A549 (cell line): ENCODE measurements around the gene PCSK6. TPM values are rescaled to one million over a fixed set of nuclear protein-coding genes. Genes with fewer than 3 reads are reported as not detected.
A peak's percentile ranks its signal among the peaks of the same experiment; 100 is the strongest.

Experiments
- ATAC-seq, 2 experiments: fragments of 200-7000 bp in 1 of 2; fragments of >200 bp in 1 of 2; cut with Nextera tagmentation in 1 of 2; cut with Tn5 transposase in 1 of 2; 3 replicates each; pipeline versions ENCODE4 v1.8.0 to v1.9.1; 2018 to 2020; ENCODE audit warnings: mild to moderate bottlenecking in 1 of 2, moderate library complexity in 1 of 2
- CTCF ChIA-PET: fragments of 300-600 bp; sonication (Branson Sonifier 250); formaldehyde crosslinking; extraction: SDS; loops from one replicate; lab custom pipeline; 2021; ENCODE audit warnings: antibody characterized with exemption, inconsistent platforms; lab: Yijun Ruan, JAX
- POLR2A ChIA-PET: fragments of 350-600 bp; formaldehyde crosslinking; extraction: SDS; loops from one replicate; lab custom pipeline; 2021; ENCODE audit warnings: antibody characterized with exemption, inconsistent platforms; lab: Yijun Ruan, JAX
- DNase-seq, 2 experiments: peaks; one replicate each; pipeline versions ENCODE4 v3.0.0 to v3.0.0-alpha.2; 2011 to 2016; ENCODE audit warnings: low read depth in 1 of 2, low spot score in 1 of 2
- FAIRE-seq: peaks from 2 replicates; lab custom pipeline; 2011; peaks lifted over from hg19 to GRCh38; lab: Jason Lieb, UNC
- H3K27ac ChIP-seq, 2 experiments: fragments of >200 bp; sonication (Bioruptor Twin); formaldehyde crosslinking; 3 replicates each; pipeline ENCODE4 v1.5.1; 2016 to 2017
- H3K4me1 ChIP-seq: fragments of >200 bp; sonication (Bioruptor Twin); formaldehyde crosslinking; 3 replicates; pipeline ENCODE4 v1.6.1; 2016
- H3K4me2 ChIP-seq: fragments of >200 bp; sonication (Bioruptor Twin); formaldehyde crosslinking; 3 replicates; pipeline ENCODE4 v1.6.1; 2016
- H3K4me3 ChIP-seq: fragments of >200 bp; sonication (Bioruptor Twin); formaldehyde crosslinking; 3 replicates; pipeline ENCODE4 v1.5.1; 2016
- H3K9me3 ChIP-seq: fragments of >200 bp; sonication (Bioruptor Twin); formaldehyde crosslinking; 3 replicates; pipeline ENCODE4 v1.6.1; 2016
- CBX2 ChIP-seq: fragments of 200-600 bp; sonication (generic); IDR thresholded peaks from 2 replicates; pipeline ENCODE4 v1.6.1; 2016; ENCODE audit warnings: low read depth, mild to moderate bottlenecking, borderline replicate concordance
- CEBPB ChIP-seq, 2 experiments: fragments of >200 bp in 1 of 2; sonication (Bioruptor Twin) in 1 of 2; formaldehyde crosslinking in 1 of 2; IDR thresholded peaks; 2 replicates each; pipeline ENCODE4 v1.6.1; 2012 to 2016
- EHF ChIP-seq: fragments of 250-450 bp; sonication (Bioruptor Pico); IDR thresholded peaks from 2 replicates; pipeline ENCODE4 v1.5.0; 2020; ENCODE audit warnings: mild to moderate bottlenecking
- EHMT2 ChIP-seq: fragments of 200-600 bp; sonication (generic); IDR thresholded peaks from 2 replicates; pipeline ENCODE4 v1.6.1; 2016; ENCODE audit warnings: antibody characterized with exemption, low read depth, mild to moderate bottlenecking, moderate library complexity
- ELK1 ChIP-seq: fragments of 150-350 bp; IDR thresholded peaks from 2 replicates; pipeline ENCODE4 v1.6.1; 2014; ENCODE audit warnings: low read depth, mild to moderate bottlenecking, low read length
- FOSL2 ChIP-seq, 2 experiments: fragments of 450-650 bp in 1 of 2; fragments of >200 bp in 1 of 2; sonication (Bioruptor Twin) in 1 of 2; formaldehyde crosslinking; IDR thresholded peaks; 2 replicates each; pipeline versions ENCODE4 v1.5.0 to v1.6.1; 2016 to 2020; ENCODE audit warnings: mild to moderate bottlenecking in 1 of 2, moderate library complexity in 1 of 2
- GATA3 ChIP-seq: IDR thresholded peaks from 2 replicates; pipeline ENCODE4 v1.6.1; 2012; ENCODE audit warnings: borderline replicate concordance
- HDAC2 ChIP-seq: fragments of 200-600 bp; sonication (generic); IDR thresholded peaks from 2 replicates; pipeline ENCODE4 v1.6.1; 2016
- HEYL ChIP-seq: fragments of 250-450 bp; sonication (Bioruptor Pico); IDR thresholded peaks from 2 replicates; pipeline ENCODE4 v1.8.0; 2021; ENCODE audit warnings: mild to moderate bottlenecking, moderate library complexity
- HMGXB4 ChIP-seq: fragments of 250-450 bp; sonication (Bioruptor Pico); IDR thresholded peaks from 2 replicates; pipeline ENCODE4 v1.5.0; 2021; ENCODE audit warnings: mild to moderate bottlenecking, moderate library complexity, borderline replicate concordance
- HOXA7 ChIP-seq: fragments of 250-450 bp; sonication (Bioruptor Pico); IDR thresholded peaks from 2 replicates; pipeline ENCODE4 v1.5.0; 2020; ENCODE audit warnings: mild to moderate bottlenecking, moderate library complexity
- HOXB5 ChIP-seq: fragments of 250-450 bp; sonication (Bioruptor Pico); IDR thresholded peaks from 2 replicates; pipeline ENCODE4 v1.5.0; 2020; ENCODE audit warnings: mild to moderate bottlenecking, moderate library complexity
- KDM1A ChIP-seq: fragments of 200-600 bp; sonication (generic); IDR thresholded peaks from 2 replicates; pipeline ENCODE4 v1.6.1; 2016; ENCODE audit warnings: low read depth, mild to moderate bottlenecking
- MAFK ChIP-seq: fragments of 450-650 bp; IDR thresholded peaks from 2 replicates; pipeline ENCODE4 v1.6.1; 2014; ENCODE audit not compliant: partially characterized antibody
- NPAS2 ChIP-seq: fragments of 250-450 bp; sonication (Bioruptor Pico); IDR thresholded peaks from 2 replicates; pipeline ENCODE4 v1.8.0; 2022; ENCODE audit warnings: mild to moderate bottlenecking, moderate library complexity, borderline replicate concordance
- PBX3 ChIP-seq: IDR thresholded peaks from 2 replicates; pipeline ENCODE4 v1.6.1; 2012
- PHF8 ChIP-seq: fragments of 200-600 bp; sonication (generic); IDR thresholded peaks from 2 replicates; pipeline ENCODE4 v1.6.1; 2016; ENCODE audit warnings: low read depth, mild to moderate bottlenecking, antibody characterized with exemption, moderate library complexity, borderline replicate concordance
- POLR2A ChIP-seq: IDR thresholded peaks from 2 replicates; pipeline ENCODE4 v1.6.1; 2012; ENCODE audit warnings: mild to moderate bottlenecking, low read length
- RAD21 ChIP-seq, 2 experiments: fragments of >200 bp in 1 of 2; sonication (Bioruptor Twin) in 1 of 2; formaldehyde crosslinking in 1 of 2; IDR thresholded peaks in 1 of 2; conservative IDR thresholded peaks in 1 of 2; 2 replicates in 1 of 2; 3 replicates in 1 of 2; pipeline ENCODE4 v1.6.1; 2012 to 2018; ENCODE audit warnings: inconsistent platforms in 1 of 2
- RCOR1 ChIP-seq: fragments of 150-350 bp; IDR thresholded peaks from 2 replicates; pipeline ENCODE4 v1.6.1; 2014; ENCODE audit warnings: antibody characterized with exemption, low read length, low read depth
- RFX5 ChIP-seq: fragments of 450-650 bp; IDR thresholded peaks from 2 replicates; pipeline ENCODE4 v1.7.1; 2014; ENCODE audit warnings: antibody characterized with exemption, mild to moderate bottlenecking, moderate library complexity
- SMC3 ChIP-seq: fragments of >200 bp; sonication (Bioruptor Twin); formaldehyde crosslinking; IDR thresholded peaks from 3 replicates; pipeline ENCODE4 v1.6.1; 2018; ENCODE audit warnings: inconsistent platforms
- TP53 ChIP-seq: fragments of 250-450 bp; sonication (Bioruptor Pico); IDR thresholded peaks from 2 replicates; pipeline ENCODE4 v1.5.0; 2021; ENCODE audit warnings: mild to moderate bottlenecking, moderate library complexity
- ZFP36 ChIP-seq: fragments of 450-650 bp; IDR thresholded peaks from 2 replicates; pipeline ENCODE4 v1.6.1; 2014; ENCODE audit warnings: borderline replicate concordance; ENCODE audit not compliant: partially characterized antibody
- ZNF302 ChIP-seq: fragments of 250-450 bp; sonication (Bioruptor Pico); IDR thresholded peaks from 2 replicates; pipeline ENCODE4 v1.9.0; 2021; ENCODE audit warnings: inconsistent platforms, mild to moderate bottlenecking, moderate library complexity
- ZSCAN20 ChIP-seq: fragments of 250-450 bp; sonication (Bioruptor Pico); IDR thresholded peaks from 2 replicates; pipeline ENCODE4 v1.8.0; 2022; ENCODE audit warnings: mild to moderate bottlenecking, moderate library complexity
- WGBS: methylation state at CpG from one replicate; pipeline ENCODE4 v1.1.6; 2017; ENCODE audit errors: missing lambda C conversion rate; 5-methylcytosine and 5-hydroxymethylcytosine counted together
- polyA plus RNA-seq, 4 experiments: library from polyadenylated mRNA; depleted of rRNA in 3 of 4; stranded (reverse); fragments of >200 nt; fragmentation: RNase III in 1 of 4; extraction: RNeasy Plus Mini Kit Qiagen cat#74134 plus additional on column Dnase treatment in 1 of 4; gene quantifications; 2 replicates in 3 of 4; 3 replicates in 1 of 4; pipeline ENCODE4 v1.2.3, GENCODE V29; 2011 to 2017
- TF ChIP-seq, protein P1 (sequence below): fragments of >200 bp; sonication (Bioruptor Twin); formaldehyde crosslinking; IDR thresholded peaks from 3 replicates; pipeline ENCODE4 v1.6.1; 2016
- TF ChIP-seq, protein P2 (sequence below): fragments of 200-600 bp; sonication (generic); IDR thresholded peaks from 2 replicates; pipeline ENCODE4 v1.6.1; 2016; ENCODE audit warnings: antibody characterized with exemption, mild to moderate bottlenecking, moderate library complexity

Gene PCSK6
- polyA plus RNA-seq, 2 of the 4 experiments (the other 2 are of a cell fraction) = 10.0 to 15.2 TPM

GRCh38 chr15:101436526-101436925 lies 53.0 kb downstream of the PCSK6 start:
- no peak for TF ChIP-seq HOXB5 (CRISPR knock-in tag)
- no peak for TF ChIP-seq PHF8
- no peak for TF ChIP-seq RFX5
- no peak for TF ChIP-seq HDAC2
- TF ChIP-seq ELK1 = no peak
- no peak for TF ChIP-seq FOSL2 (IDR thresholded peaks at IDR 0.05)
- no peak for TF ChIP-seq FOSL2 (CRISPR knock-in tag; IDR thresholded peaks at IDR 0.05)
- TF ChIP-seq TP53 (CRISPR knock-in tag) = no peak
- no peak for TF ChIP-seq EHF
- no peak for TF ChIP-seq EHMT2
- TF ChIP-seq KDM1A = no peak
- TF ChIP-seq PBX3 = no peak
- TF ChIP-seq RAD21 (conservative IDR thresholded peaks at IDR 0.05 in 1 of 2, IDR thresholded peaks at IDR 0.05 in 1 of 2) = no peak
- TF ChIP-seq, protein P1, sequence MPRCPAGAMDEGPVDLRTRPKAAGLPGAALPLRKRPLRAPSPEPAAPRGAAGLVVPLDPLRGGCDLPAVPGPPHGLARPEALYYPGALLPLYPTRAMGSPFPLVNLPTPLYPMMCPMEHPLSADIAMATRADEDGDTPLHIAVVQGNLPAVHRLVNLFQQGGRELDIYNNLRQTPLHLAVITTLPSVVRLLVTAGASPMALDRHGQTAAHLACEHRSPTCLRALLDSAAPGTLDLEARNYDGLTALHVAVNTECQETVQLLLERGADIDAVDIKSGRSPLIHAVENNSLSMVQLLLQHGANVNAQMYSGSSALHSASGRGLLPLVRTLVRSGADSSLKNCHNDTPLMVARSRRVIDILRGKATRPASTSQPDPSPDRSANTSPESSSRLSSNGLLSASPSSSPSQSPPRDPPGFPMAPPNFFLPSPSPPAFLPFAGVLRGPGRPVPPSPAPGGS = no peak
- TF ChIP-seq MAFK = no peak
- TF ChIP-seq ZNF302 = no peak
- TF ChIP-seq ZSCAN20 (CRISPR knock-in tag) = no peak
- TF ChIP-seq SMC3 = no peak
- TF ChIP-seq CEBPB (IDR thresholded peaks at IDR 0.05) = no peak
- no peak for TF ChIP-seq CBX2
- TF ChIP-seq HMGXB4 (CRISPR knock-in tag) = no peak
- Histone ChIP-seq H3K9me3 (no peaks in the 10 kb centered on the region), H3K4me3 (no peak overlapping the region), H3K4me1 (peaks cover 48% of the 10 kb centered on the region), H3K27ac (peak overlapping the region; percentile 2 to 54; a peak in 3 of 6 replicates), H3K4me2 (no peak overlapping the region)
- FAIRE-seq (no peak), DNase-seq (no peak), ATAC-seq (no peak)
- CTCF ChIA-PET = interaction anchor here (3.3 kb wide), 1 partner anchor 65 kb away, joined by 10 read pairs; no protein-coding TSS in a partner anchor
- 89% methylated on average over 9 of the region's 9 CpGs for WGBS
- POLR2A ChIA-PET = no interaction called here

DNA sequence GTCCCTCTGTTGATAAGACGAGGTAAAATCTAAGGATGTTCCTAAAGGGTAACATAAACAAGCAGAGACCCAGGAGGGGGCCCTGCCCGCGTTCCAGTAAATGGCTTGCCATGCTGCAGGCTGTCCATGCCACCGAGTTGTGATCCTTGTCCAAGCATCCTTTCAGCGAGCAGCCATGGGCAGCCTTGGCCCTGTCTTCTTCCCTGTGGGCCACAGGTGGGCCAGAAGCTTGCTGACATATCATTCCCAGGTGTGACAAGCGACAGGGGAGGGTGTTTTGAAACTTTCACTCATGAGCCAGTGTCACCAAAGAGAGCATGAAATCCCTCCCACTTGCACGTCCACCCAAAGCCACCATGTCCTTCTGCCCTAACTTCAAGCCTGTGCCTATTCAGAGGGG lies 53.7 kb downstream of the PCSK6 start:
- DNase-seq (no peak), FAIRE-seq (no peak), ATAC-seq (no peak)
- Histone ChIP-seq H3K9me3 (no peaks in the 10 kb centered on the region), H3K27ac (no peak overlapping the region; a peak in 1 of 6 replicates), H3K4me3 (no peak overlapping the region), H3K4me2 (no peak overlapping the region), H3K4me1 (peaks cover 41% of the 10 kb centered on the region)
- WGBS = 77% methylated on average over 7 of the region's 7 CpGs
- POLR2A ChIA-PET = no interaction called here
- CTCF ChIA-PET = interaction anchor here (3.3 kb wide), 1 partner anchor 66 kb away, joined by 10 read pairs; no protein-coding TSS in a partner anchor
- no peak for TF ChIP-seq EHMT2
- no peak for TF ChIP-seq KDM1A
- no peak for TF ChIP-seq NPAS2 (CRISPR knock-in tag)
- TF ChIP-seq RFX5 = no peak
- no peak for TF ChIP-seq HEYL (CRISPR knock-in tag)
- TF ChIP-seq ELK1 = no peak
- no peak for TF ChIP-seq ZFP36
- no peak for TF ChIP-seq POLR2A
- no peak for TF ChIP-seq GATA3
- TF ChIP-seq, protein P2, sequence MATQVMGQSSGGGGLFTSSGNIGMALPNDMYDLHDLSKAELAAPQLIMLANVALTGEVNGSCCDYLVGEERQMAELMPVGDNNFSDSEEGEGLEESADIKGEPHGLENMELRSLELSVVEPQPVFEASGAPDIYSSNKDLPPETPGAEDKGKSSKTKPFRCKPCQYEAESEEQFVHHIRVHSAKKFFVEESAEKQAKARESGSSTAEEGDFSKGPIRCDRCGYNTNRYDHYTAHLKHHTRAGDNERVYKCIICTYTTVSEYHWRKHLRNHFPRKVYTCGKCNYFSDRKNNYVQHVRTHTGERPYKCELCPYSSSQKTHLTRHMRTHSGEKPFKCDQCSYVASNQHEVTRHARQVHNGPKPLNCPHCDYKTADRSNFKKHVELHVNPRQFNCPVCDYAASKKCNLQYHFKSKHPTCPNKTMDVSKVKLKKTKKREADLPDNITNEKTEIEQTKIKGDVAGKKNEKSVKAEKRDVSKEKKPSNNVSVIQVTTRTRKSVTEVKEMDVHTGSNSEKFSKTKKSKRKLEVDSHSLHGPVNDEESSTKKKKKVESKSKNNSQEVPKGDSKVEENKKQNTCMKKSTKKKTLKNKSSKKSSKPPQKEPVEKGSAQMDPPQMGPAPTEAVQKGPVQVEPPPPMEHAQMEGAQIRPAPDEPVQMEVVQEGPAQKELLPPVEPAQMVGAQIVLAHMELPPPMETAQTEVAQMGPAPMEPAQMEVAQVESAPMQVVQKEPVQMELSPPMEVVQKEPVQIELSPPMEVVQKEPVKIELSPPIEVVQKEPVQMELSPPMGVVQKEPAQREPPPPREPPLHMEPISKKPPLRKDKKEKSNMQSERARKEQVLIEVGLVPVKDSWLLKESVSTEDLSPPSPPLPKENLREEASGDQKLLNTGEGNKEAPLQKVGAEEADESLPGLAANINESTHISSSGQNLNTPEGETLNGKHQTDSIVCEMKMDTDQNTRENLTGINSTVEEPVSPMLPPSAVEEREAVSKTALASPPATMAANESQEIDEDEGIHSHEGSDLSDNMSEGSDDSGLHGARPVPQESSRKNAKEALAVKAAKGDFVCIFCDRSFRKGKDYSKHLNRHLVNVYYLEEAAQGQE = no peak
- no peak for TF ChIP-seq HOXA7 (CRISPR knock-in tag)
- TF ChIP-seq FOSL2 (IDR thresholded peaks at IDR 0.05) = no peak
- TF ChIP-seq FOSL2 (CRISPR knock-in tag; IDR thresholded peaks at IDR 0.05) = no peak
- TF ChIP-seq RCOR1 = no peak
